Right atrium auricular region (tissue), 2 donors: ENCODE measurements around the gene CIC. TPM values are rescaled to one million over a fixed set of nuclear protein-coding genes. Genes with fewer than 3 reads are reported as not detected.

ENCODE experiments used
- DNase-seq: peaks from one replicate; pipeline ENCODE4 v3.0.0-alpha.2; 2019; ENCODE audit warnings: low spot score
- H3K27ac ChIP-seq, 2 donors: fragments of 200-600 bp; sonication (generic); 1 replicate in 1 of 2; 2 replicates in 1 of 2; pipeline ENCODE4 v1.5.1; 2016 to 2019
- H3K27me3 ChIP-seq, 2 donors: fragments of 200-600 bp; sonication (generic); one replicate each; pipeline versions ENCODE4 v1.5.1 to v1.6.0; 2017 to 2019
- H3K36me3 ChIP-seq: fragments of 200-600 bp; sonication (generic); one replicate; pipeline ENCODE4 v1.5.1; 2016
- H3K4me1 ChIP-seq, 2 donors: fragments of 200-600 bp; sonication (generic); one replicate each; pipeline versions ENCODE4 v1.5.1 to v1.6.0; 2017 to 2019
- H3K4me3 ChIP-seq, 2 donors: fragments of 200-600 bp; sonication (generic); 1 replicate in 1 of 2; 2 replicates in 1 of 2; pipeline ENCODE4 v1.5.1; 2017 to 2019; ENCODE audit warnings: mild to moderate bottlenecking in 1 of 2, moderate library complexity in 1 of 2
- H3K9me3 ChIP-seq, 2 donors: fragments of 200-600 bp; sonication (generic); one replicate each; pipeline ENCODE4 v1.5.1; 2019
- CTCF ChIP-seq, 2 donors: fragments of 200-600 bp; sonication (generic); IDR thresholded peaks; one replicate each; pipeline ENCODE4 v1.5.1; 2019; ENCODE audit warnings: antibody characterized with exemption in 2 of 2
- total RNA-seq, 2 donors: library from RNA; depleted of rRNA; stranded (reverse); fragments of >200 nt; gene quantifications; one replicate each; pipeline ENCODE4 v1.1.0, GENCODE V29; 2016

Gene CIC
- total RNA-seq, 2 donors from 2014 or later: 27.4 to 53.5 TPM

DNA sequence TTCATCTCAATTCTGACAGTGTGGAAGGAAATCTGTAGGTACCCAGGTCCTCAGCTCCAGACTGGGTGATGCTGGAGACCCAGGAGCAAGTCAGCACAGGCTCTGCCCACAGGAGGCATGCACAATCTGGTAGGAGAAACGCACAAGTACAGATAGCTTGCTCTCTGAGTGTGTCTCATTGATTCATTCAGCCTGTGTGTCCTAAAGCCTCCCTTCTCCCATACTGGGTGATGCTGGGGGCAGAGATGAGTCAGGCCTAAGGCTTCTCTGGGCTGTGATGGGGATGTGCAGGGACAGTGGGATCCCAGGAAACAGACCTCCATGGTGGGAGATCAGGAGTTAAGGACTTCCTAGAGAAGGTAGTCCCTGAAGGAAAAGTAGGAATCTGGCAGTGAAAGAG, 42.2 kb upstream of the CIC start:
- TF ChIP-seq CTCF (IDR thresholded peaks at IDR 0.05): no peak
- H3K36me3 ChIP-seq: peaks cover 49% of the 10 kb centered on the region
- H3K27me3 ChIP-seq: no peaks in the 10 kb centered on the region
- no peak for DNase-seq
- no peak overlapping the region for H3K27ac ChIP-seq
- H3K4me3 ChIP-seq: no peak overlapping the region
- H3K4me1 ChIP-seq: peaks cover 0 to 5% of the 10 kb centered on the region in 2 donors
- H3K9me3 ChIP-seq: no peaks in the 10 kb centered on the region

- no peak for TF ChIP-seq CTCF (IDR thresholded peaks at IDR 0.05)
- no peak for DNase-seq
- Histone ChIP-seq H3K27ac (no peak overlapping the region), H3K4me3 (no peak overlapping the region), H3K9me3 (no peaks in the 10 kb centered on the region), H3K36me3 (peaks cover 61% of the 10 kb centered on the region), H3K4me1 (no peaks in the 10 kb centered on the region), H3K27me3 (no peaks in the 10 kb centered on the region)
Measured at GRCh38 chr19:42228641-42229040, 40.4 kb upstream of the CIC start.

DNA sequence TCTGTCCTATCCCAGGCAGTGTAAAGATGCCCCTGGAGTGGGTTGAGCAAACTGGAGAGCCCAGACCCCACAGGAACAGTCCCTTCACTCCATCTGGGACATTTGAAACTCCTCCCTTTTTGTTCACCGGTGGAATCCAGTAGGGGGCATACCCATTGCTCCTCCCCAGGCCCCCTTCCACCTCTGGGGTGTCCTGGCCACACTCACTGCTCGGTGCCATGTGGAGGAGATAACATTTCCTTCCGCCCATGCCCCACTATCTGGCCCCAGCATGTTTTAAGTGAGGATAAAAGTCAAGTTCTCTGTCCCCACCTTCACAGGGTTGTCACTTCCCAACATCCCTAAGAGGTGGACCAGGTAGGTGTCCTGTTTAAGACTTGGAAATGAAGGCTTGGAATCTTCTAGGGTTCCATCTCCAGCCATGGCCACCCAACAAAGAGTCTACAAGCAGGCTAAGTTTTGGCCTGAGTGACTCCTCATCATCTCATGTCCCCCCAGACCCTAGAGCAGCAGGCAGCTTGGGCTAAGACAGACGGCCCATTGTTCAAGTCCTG, 39.7 kb upstream of the CIC start:
- Histone ChIP-seq H3K27me3 (no peaks in the 10 kb centered on the region), H3K9me3 (no peaks in the 10 kb centered on the region), H3K4me1 (no peaks in the 10 kb centered on the region), H3K36me3 (peaks cover 66% of the 10 kb centered on the region), H3K4me3 (no peak overlapping the region), H3K27ac (no peak overlapping the region)
- no peak for TF ChIP-seq CTCF (IDR thresholded peaks at IDR 0.05)
- DNase-seq: no peak

- no peak overlapping the region for H3K4me3 ChIP-seq
- no peaks in the 10 kb centered on the region for H3K4me1 ChIP-seq
- no peaks in the 10 kb centered on the region for H3K27me3 ChIP-seq
- peaks cover 66% of the 10 kb centered on the region for H3K36me3 ChIP-seq
- TF ChIP-seq CTCF (IDR thresholded peaks at IDR 0.05): no peak
- no peak overlapping the region for H3K27ac ChIP-seq
- no peaks in the 10 kb centered on the region for H3K9me3 ChIP-seq
- DNase-seq: no peak
Measured at GRCh38 chr19:42229855-42230351, 39.1 kb upstream of the CIC start.

DNA sequence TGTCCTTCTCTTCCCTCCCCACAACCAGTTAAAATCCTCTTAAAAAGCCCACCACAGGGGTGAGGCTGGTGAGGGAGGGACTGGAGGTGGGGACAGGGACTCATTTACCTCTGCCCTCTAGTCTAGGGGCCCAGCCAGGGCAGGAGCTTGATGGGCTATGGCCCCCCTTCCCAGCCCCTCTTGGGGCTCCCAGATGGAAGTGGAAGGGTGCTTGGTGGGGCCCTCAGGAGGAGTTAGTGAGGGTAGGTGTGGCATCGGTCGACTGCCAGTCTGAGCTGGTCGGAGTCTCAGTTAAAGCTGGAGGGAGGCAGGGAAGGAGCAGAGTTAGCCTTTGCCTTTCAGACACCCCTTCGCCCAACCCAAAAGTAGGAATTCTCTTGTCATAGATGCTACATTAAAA, 38.5 kb upstream of the CIC start:
- Histone ChIP-seq H3K27ac (no peak overlapping the region), H3K36me3 (peaks cover 66% of the 10 kb centered on the region), H3K4me1 (no peaks in the 10 kb centered on the region), H3K27me3 (no peaks in the 10 kb centered on the region), H3K9me3 (no peaks in the 10 kb centered on the region), H3K4me3 (no peak overlapping the region)
- TF ChIP-seq CTCF (IDR thresholded peaks at IDR 0.05): no peak
- no peak for DNase-seq

- H3K9me3 ChIP-seq: no peaks in the 10 kb centered on the region
- no peaks in the 10 kb centered on the region for H3K27me3 ChIP-seq
- H3K4me3 ChIP-seq: no peak overlapping the region
- H3K4me1 ChIP-seq: no peaks in the 10 kb centered on the region
- H3K36me3 ChIP-seq: peaks cover 61% of the 10 kb centered on the region
- TF ChIP-seq CTCF (IDR thresholded peaks at IDR 0.05): no peak
- no peak overlapping the region for H3K27ac ChIP-seq
- DNase-seq: no peak
Measured at GRCh38 chr19:42232435-42232834, 36.6 kb upstream of the CIC start.
